ENCODE data around the gene NUAK2. TPM values are rescaled to one million over a fixed set of nuclear protein-coding genes. Genes with fewer than 3 reads are reported as not detected.

NUAK2 gene
- total and polyA plus RNA-seq, 2 donors (not counting 3 experiments of a cell fraction or from before 2014, with no cell fraction given) = 1.8 to 2.5 TPM

- POLR2A ChIA-PET = no interaction called here
- CTCF ChIA-PET = interaction anchor here (0.6 to 21.6 kb wide), 5 partner anchors 22 to 190 kb away, joined by 5 to 1536 read pairs (median 8); no protein-coding TSS in a partner anchor
- Histone ChIP-seq H2AFZ (ENCODE audit: low read depth, low read length) (no peak overlapping the region), H3K36me3 (ENCODE audit: control insufficient read depth in 2 of 2, extremely low read depth in 1 of 2, insufficient read depth in 2 of 2, low read length in 2 of 2) (no peaks in the 10 kb centered on the region), H3K4me2 (ENCODE audit: insufficient read depth, low read length) (no peak overlapping the region), H3K4me1 (ENCODE audit: control insufficient read depth, extremely low read depth, insufficient read depth, low read length) (no peaks in the 10 kb centered on the region), H3K4me3 (replicated peaks in 1 of 3; ENCODE audit: insufficient read depth in 1 of 3, low read depth in 1 of 3, low read length in 3 of 3) (no peak overlapping the region), H3K79me2 (ENCODE audit: control insufficient read depth, insufficient read depth, low read length) (no peaks in the 10 kb centered on the region), H3K27me3 (ENCODE audit: control insufficient read depth in 2 of 2, insufficient read depth in 2 of 2, low read length in 2 of 2) (peaks cover 8 to 24% of the 10 kb centered on the region in 2 experiments), H4K20me1 (replicated peaks; ENCODE audit: control insufficient read depth, extremely low read depth, insufficient read depth, low read length) (no peaks in the 10 kb centered on the region), H3K9me3 (replicated peaks; ENCODE audit: control insufficient read depth, insufficient read depth, low read length) (no peaks in the 10 kb centered on the region), H3K9me1 (replicated peaks; ENCODE audit: control insufficient read depth, extremely low read depth, insufficient read depth, low read length) (no peaks in the 10 kb centered on the region), H3K27ac (ENCODE audit: insufficient read depth, low read depth, low read length) (no peak overlapping the region), H3K9ac (replicated peaks; ENCODE audit: extremely low read depth, insufficient read depth, low read length) (no peak overlapping the region)
- DNase-seq (ENCODE audit: low read depth, low spot score) (no peak), FAIRE-seq (no peak)
- no peak for TF ChIP-seq CTCF (IDR thresholded peaks at IDR 0.05; ENCODE audit: extremely low read depth in 1 of 2, insufficient read depth in 1 of 2, low read depth in 1 of 2, low read length in 2 of 2)
- no peak for TF ChIP-seq MYC (IDR thresholded peaks at IDR 0.05; ENCODE audit: low read depth, low read length)
- no peak for TF ChIP-seq GATA2 (IDR thresholded peaks at IDR 0.05; ENCODE audit: insufficient read depth, insufficient read length, low read depth, low read length)
- TF ChIP-seq FOS (IDR thresholded peaks at IDR 0.05; ENCODE audit: borderline replicate concordance, insufficient read depth, low read length) = no peak
- TF ChIP-seq EZH2 (IDR thresholded peaks at IDR 0.05; ENCODE audit: borderline replicate concordance, low read depth, low read length, severe bottlenecking) = no peak
- TF ChIP-seq, protein P1, sequence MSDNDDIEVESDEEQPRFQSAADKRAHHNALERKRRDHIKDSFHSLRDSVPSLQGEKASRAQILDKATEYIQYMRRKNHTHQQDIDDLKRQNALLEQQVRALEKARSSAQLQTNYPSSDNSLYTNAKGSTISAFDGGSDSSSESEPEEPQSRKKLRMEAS (IDR thresholded peaks at IDR 0.05; ENCODE audit: insufficient read depth, insufficient read length) = no peak
- TF ChIP-seq POLR2A (IDR thresholded peaks at IDR 0.05; ENCODE audit: low read depth, low read length) = no peak
- no peak for TF ChIP-seq POLR2AphosphoS5 (IDR thresholded peaks at IDR 0.05; ENCODE audit: insufficient read depth, low read depth, low read length)
- TF ChIP-seq JUN (IDR thresholded peaks at IDR 0.05; ENCODE audit: borderline replicate concordance, insufficient read depth, insufficient read length, low read depth) = no peak
- no TSS peak for BruUV-seq (replicated peaks)
- intact Hi-C loops (cut with micrococcal nuclease) = no loop called here
- dilution Hi-C loops (cut with MboI; ENCODE audit: extremely low pct_ligation_motif_present, low sequenced_read_pairs) = no loop called here
These were observed 10.7 kb upstream of the NUAK2 start for GRCh38 chr1:205332015-205332791.
